Stromal cell of bone marrow (primary cell): ENCODE results near the gene SYTL3.

Source experiments
- DNase-seq: peaks from one replicate; pipeline ENCODE4 v3.0.0-alpha.2; 2012; ENCODE audit warnings: low read depth

SYTL3 gene

DNA sequence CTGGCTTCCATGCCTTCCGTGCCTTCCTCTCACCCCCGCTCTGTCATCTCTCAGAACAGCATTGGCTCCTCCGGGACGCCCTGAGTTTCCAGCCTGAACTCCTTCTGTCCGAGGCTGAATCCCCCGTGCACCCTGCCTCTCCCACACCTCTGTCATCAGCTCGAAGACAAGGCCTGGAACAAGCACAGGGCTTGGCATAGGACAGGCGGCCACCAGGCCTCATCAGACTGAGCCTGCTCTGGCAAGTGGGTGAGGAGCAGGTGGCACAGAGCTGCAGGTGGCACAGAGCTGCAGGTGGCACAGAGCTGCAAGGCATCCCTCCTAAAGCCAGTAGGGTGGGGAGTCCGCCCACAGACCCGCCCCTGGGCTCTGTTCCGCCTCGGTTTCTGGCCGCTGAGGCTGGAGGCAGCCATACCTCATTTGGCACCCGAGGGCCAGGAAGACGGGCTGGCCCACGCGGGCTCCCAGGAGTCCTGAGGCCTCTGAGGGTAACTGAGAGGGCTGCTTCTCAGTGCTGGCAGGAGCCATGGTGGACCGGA lies 109.2 kb downstream of the SYTL3 start:
- no peak for DNase-seq

DNA sequence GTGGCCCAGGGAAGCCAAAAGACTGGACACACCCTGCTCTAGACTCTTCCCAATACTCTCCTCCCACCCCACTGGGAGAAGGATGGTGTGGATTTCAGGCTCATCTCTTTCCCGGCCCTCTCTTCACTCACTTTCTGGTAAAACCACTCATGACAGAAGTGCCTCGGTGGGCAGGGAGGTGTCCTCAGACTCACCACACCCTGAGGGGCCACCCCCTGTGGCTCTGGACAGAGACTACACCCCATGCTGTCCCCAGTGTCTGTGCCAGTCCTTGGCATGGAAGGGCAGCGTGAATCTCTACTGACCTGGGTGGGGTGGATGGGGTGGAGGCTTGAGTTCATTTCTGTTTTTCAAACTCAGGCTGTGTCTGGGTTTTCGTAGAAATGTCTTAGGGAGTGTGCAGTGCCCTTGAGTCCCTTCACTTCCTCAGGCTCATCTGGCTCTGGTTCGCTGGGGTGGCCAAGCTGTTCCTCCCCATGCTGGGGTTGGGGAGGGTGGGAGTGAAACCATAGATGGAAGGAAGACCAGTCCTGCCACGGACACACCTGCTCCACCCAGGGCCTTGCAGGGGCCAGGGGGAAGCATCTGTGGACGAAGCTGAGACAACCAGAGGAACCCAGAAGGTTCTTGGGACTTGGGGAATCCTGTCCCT lies 110.2 kb downstream of the SYTL3 start:
- DNase-seq = no peak

DNA sequence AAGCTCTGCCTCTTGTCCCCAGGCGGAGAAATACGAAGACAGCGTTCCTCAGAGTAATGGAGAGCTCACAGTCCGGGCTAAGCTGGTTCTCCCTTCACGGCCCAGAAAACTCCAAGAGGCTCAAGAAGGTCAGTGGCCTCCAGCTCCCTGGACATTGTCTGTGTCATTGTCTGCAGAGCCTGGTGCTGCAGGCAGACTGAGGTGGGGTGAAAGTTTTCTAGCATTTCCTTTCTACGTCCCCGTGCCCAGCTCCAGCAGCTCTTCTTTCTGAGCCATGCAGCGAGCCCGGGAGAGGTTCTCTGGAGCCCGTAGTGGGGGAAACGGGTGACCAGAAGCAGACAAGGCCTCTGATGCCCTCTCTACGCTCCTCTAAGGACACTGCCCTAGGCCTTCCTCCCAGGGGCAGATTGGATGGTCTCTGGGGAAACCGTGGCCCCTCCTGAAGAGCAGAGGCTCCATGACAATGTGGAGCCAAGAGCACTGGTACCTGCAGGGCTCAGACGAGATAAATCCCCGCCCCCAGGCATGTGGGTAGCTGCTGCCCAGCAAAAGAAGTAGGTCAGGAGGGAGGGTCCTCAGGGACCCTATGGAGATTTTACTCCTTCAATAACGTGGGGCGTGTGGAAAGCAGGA lies 110.9 kb downstream of the SYTL3 start:
- DNase-seq = no peak

DNA sequence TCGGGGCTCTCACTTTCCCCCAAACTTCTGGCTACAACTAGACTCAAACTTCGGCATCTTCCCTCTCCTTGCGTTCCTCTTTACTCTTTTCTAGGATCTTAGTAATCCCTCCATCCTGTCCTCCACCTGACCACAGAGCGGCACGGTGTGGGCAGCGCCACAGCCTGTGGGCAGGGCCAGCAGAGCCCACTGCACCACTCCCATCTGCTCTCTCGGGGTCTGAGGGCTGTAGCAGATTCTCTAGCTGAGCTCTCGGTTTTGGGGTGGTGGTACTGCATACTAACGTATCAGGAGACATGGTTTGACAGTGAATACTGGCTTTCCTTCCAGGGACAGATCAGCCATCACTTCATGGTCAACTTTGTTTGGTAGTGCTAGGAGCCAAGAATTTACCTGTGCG lies 111.9 kb downstream of the SYTL3 start:
- DNase-seq = no peak

DNA sequence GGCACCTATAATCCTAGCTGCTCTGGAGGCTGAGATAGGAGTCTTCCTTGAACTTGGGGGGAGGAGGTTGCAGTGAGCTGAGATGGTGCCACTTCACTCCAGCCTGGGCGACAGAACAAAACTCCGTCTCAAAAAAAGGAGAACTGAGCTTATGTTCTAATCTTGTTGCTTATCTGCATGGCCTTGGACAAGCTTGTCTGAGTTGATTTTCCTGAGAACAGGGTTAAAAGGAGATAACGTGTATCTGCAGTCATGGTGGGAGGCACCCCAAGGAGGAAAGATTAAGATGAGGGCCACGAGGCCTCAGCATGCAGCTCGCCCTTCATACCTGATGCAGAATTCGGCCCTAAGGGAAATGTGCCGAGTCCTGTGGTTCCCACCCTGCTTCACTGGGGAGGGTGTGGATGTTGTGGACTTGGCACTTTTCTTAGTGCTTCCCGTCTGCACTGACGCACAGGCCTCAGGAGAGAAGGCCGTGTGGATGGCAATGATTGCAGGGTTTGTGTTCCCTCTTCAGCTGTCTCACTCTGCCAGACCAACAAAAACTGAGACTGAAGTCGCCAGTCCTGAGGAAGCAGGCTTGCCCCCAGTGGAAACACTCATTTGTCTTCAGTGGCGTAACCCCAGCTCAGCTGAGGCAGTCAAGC lies 113.1 kb downstream of the SYTL3 start:
- peak; percentile 30 for DNase-seq

DNA sequence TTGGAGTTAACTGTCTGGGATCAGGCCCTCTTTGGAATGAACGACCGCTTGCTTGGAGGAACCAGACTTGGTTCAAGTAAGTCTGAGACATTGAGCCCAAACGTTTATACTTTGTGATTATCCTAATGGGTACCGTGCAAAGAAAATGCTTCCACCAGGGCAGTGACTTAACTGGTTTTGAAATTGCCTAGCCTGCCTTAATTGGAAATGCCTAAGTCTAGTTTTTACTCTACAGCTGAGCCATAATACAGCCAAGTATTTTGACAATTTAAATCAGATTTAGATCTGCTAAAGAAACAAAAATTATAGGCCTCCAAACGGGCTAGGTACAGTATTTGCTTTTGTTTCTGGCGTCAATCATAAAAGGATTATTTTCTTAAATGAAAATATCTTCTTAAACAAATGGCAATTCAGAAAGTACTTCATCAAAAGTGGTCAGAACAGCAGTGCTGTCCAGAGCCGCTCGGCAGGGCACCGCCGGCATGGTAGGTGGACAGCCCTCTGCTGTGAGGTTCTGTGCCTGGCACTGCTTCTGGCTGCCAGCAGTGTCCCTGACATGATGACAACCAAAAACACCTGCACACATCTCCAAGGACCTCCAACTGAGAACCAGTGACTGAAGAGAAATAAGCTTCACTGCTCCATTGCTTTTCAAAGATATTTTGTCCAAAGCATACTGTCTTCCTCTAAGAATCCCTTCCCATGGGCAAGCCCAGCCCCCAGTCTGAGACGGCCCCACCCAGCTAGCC lies 113.8 kb downstream of the SYTL3 start:
- DNase-seq = no peak

DNA sequence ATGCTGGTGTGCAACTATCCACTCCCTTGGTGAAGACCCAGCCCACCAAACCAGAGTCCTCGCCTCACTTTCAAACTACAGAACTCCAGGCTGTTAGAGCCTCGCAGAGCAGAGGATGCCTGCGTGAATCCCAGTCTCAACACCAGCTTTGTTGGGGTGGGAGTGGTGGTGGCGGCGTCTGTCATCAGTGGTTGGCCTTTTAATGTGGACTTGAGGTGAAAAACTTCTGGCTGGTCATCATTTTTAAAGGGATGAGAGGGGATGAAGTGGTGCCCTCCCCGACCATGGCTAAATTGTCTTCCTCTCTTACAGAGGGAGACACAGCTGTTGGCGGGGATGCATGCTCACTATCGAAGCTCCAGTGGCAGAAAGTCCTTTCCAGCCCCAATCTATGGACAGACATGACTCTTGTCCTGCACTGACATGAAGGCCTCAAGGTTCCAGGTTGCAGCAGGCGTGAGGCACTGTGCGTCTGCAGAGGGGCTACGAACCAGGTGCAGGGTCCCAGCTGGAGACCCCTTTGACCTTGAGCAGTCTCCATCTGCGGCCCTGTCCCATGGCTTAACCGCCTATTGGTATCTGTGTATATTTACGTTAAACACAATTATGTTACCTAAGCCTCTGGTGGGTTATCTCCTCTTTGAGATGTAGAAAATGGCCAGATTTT lies 114.5 kb downstream of the SYTL3 start:
- no peak for DNase-seq

DNA sequence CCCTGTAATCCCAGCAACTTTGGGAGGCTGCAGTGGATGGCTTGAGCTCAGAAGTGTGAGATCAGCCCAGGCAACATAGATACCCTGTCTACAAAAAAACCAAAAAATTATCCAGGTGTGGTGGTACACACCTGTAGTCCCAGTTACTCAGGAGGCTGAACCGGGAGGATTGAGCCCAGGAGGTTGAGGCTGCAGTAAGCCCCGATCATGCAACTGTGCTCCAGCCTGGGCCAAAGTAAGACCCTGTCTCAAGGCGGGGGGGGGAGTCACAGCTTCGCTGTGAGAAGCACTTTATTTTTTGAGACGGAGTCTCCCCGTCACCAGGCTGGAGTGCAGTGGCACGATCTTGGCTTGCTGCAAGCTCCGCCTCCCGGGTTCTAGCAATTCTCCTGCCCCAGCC lies 115.1 kb downstream of the SYTL3 start:
- DNase-seq = no peak

DNA sequence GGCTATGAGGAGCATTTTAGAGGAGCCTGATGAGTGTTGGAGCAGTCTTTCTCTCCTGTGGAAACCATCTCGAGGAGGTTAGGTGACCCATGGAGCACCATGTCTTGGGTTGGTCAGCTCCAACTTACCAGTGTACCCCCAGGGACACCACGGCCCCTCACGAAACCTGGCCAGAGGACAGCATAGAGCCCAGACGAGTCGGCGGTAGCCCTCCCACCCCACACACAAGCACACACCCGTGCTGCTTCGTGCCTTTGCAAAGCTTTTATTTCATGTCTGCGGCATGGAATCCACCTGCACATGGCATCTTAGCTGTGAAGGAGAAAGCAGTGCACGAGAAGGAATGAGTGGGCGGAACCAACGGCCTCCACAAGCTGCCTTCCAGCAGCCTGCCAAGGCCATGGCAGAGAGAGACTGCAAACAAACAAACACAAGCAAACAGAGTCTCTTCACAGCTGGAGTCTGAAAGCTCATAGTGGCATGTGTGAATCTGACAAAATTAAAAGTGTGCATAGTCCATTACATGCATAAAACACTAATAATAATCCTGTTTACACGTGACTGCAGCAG lies 115.7 kb downstream of the SYTL3 start:
- DNase-seq = no peak

DNA sequence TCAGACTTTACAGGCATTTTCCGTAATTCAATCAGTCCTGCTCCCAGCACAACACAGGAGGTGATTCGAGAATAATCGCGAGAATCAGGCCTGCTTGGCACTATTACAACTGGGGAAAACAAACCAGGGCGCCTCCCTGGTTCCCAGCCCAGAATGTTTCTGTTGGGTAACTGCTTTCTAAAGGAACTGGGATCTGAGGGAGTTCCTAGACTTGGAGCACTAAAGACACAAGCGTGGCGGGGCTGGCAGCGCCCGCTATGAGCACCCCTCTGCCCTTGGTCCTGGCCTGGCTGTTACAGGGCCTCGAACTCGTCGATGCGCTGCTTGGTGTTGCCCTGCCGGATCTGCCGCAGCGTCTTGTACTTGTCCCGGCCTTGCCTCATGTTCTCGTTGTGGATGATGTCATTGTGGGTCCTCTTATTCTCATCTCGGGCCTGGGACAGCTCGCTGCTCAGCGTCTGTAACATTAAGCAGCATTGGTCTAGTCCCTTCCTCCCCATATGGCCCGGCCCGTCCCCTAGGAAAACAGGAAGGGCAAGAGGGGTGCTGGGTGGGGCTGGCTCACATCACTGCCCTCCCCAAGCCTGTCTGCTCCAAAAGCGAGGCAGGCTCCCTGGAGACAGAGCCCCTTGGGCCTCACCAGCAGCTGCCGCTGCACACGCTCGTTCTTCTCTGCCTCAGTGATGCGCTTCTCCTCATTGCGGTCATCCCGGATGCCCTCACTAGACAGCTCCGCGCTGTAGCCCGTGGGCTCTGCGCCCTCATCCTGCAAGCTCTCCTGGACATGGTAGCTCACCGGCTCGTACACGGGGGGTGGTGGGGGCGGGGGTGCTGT lies 117.0 kb downstream of the SYTL3 start:
- no peak for DNase-seq

DNA sequence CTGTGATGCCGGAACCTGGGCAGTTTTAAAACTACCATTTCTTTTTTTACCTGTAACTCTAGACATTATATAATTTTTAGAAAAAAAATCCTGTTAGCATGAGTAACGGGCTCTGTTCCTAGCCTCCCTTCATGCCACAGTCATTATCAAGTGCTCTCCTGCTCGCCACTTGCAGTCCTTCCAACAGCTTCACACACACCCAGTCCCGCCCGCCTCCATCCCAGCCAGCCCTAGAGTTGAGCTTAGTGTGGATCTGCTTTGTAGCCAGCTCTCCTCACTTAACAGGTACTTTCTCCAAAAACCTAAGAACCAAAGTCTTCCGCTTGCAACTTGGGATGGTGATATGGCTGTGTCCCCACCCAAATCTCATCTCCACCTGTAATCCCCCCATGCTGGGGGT lies 117.9 kb downstream of the SYTL3 start:
- DNase-seq = no peak

DNA sequence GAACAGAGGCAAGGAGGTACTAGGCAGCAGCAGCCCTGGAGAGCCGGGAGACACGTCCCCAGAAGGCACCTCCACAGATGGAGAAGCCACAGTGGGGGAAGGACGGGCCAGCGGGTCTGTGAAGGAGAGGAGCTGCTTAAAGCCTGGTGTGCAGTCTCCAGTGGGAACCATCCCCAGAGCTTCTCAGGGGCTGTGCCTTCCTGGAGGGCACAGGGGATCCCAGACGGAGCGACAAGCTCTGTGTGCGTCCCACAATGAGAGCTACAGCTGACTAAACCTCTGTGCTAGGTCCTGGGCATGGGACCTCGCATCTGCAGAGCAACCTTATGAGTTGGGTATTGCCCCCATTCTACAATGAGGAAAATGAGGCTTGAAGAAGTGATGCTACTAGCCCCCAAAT lies 118.6 kb downstream of the SYTL3 start:
- DNase-seq = no peak

DNA sequence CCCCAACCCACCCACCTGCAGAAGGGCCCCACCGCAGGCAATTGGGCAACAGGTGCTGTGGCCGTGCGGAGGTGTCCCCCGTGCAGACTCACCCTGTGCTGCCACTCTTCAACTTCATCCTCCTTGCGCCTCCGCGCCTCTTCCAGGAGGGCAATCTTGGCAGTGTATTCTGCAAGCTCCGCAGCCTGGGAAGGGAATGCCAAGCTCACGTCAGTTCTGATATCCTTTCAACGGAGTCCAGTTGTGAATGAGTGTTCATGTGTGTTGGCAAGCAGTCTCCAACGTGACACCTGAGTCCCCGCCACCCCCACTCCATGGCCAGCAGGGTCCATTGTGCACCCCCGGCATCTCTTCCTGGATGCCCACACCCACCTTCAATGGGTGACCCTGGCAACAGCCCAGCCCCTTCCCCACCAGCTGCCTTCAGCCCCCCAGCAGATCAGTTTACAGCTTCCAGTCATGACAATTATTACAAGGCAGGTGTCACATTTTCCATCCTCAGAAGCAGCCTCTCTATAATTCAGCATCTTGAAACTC lies 119.4 kb downstream of the SYTL3 start:
- DNase-seq = no peak

DNA sequence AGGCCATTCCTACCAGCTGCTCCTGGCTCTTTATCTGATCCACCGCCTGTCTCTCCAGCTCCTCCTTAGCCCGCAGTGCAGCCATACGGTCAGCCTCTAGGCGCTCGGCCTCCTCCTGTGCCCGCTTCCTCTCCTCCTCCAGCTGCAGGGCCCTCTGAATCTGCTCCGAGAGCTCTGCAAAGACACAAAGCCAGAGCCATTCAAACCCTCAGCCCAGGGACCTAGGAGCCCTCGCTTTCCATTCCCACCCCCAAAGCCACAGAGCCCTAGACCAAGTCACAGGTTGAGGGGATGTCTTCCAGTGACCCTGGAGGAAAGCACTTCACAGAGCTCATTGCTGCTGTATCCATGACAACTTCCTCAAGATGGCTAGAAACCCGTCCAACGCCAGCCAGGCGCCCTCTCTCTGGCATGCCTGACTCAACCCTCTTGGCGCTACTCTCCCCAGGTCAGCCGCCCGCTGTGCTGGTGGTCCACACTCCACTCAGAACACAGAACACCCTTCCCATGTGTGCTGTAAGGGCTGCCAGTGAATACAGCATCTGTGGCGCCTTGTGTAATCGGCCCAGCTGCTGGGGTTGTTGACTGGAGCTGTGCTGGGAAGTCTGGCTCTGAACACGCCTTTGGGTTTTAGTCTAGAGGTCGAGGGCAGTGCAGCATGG lies 120.0 kb downstream of the SYTL3 start:
- DNase-seq = no peak

DNA sequence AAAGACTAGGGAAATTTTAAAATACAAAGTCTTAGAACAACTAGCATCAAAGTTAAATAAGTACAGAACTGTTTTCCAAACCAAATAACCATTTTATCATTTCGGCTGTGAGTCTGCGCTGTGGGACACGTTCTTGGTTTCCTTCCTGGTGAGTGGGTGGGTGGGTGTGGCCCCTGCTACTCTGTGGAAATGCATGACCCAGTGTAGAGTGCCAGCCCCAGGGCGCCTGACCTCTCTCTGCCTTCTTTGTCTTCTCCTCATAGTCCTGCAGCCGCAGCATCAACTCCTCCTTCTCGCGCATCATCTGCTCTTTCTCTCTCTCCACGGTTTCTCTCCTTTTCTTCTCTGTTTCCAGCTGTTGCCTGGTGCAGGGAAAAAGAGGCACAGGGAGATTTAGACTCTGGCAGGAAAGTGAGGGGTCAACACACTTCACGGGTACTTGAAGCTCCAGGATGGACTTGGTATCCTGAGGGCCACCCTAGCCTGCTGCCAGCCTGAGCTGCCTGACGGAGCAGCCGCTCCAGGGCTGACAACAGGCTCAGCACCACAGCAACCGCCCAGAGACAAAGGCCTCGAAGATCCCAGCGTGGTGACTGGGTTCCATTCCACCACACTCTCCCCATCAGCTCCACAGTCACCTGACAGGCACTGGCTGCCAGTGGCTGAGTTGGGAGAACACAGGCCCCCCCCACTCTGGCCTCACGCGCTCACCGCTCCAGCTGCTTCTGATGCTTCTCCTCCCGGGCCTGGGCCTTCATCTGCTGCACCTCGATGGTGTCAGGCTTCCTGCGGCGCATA lies 120.9 kb downstream of the SYTL3 start:
- no peak for DNase-seq

DNA sequence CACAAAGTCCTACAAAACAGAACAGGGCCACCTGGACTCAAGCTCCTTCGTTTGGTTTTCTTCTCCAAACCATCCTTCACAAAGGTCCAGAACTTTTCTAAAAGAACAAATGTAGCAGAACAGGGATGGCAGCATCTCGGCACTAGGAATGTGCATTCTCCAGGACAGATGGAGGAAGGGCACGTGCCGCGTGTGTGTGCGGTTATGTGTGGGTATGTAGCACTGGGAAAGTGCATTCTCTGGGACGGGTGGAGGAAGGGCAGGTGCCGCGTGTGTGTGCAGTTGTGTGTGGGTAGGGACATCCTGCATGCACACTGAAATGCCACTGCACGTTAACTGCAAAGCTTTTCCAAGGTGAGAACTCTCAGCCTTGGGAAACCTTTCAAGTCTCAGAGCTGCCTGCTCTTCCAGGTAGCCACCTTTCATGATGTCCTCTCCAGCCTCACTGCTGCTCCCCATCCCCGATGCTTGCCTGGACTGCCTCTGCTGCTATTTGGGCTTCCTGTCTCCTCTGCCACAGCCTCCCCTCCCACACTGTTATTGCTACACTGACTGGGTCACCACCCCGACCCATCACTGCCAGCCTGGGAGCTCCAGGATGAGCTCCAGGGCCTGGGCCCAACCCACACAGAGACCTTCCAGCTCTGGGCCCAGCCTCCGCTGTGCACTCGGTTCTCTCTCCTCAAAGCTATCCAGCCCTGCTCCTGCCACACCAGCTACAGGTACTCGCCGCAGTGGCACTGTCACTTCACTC lies 121.7 kb downstream of the SYTL3 start:
- DNase-seq = no peak

DNA sequence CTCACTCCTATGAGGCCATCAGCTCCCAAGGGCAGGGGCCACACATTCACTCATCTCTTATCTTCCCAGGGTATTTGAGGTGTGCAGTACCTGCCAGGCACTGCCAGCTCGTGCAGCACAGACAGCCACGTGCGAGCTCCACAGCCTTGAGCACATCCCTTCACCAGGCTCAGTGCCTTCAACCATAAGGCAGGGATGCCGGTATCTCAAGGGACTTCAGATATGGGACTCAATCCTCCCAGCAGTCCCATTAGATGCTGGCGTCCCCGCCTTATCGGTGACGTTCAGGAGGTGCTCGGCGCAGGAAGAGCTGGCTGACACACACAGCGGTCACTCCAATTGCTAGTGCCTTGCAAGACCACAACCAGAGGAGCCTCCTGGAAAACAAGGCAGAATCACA lies 122.3 kb downstream of the SYTL3 start:
- DNase-seq = no peak

DNA sequence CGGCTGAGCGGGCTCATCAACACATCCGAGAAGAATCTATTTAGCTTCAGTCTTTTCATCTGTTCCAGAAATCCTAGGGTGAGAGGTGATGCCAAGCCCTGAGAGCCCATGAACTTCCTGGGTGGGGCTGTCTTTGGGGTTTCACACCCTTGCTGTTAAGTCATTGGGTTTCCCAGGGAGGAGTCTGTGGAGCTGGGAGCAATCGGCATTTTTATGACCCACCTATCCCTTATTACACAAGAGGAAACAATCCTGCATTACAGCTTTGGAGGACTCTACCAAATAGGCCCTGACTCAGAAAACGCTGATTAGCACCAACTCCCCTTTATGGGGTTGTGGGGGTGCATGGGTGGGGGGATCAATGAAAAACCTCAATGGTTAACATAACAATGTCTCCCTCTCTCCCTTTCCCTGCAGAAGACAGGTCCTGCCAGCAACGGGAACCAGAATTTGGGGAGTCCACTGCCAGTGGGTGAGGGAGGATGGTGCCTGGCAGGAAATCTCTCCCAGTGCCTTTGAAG lies 123.1 kb downstream of the SYTL3 start:
- DNase-seq = no peak
